ENCODE results near the gene PTS. TPM values are rescaled to one million over a fixed set of nuclear protein-coding genes. Genes with fewer than 3 reads are reported as not detected.

Gene PTS
- total and polyA plus RNA-seq, 9 donors: 14.9 to 26.3 (median 19.1) TPM

Other genes starting within 250 kb of the PTS start
- 34.5 TPM for gene DLAT, start 201.0 kb upstream of the PTS start, total RNA-seq
- 10 to 100 TPM; 27.6 to 40.9 (median 37.6) TPM for gene DLAT, start 201.0 kb upstream of the PTS start, polyA plus RNA-seq (ENCODE audit: insufficient read depth in 1 of 8, insufficient read length in 8 of 8, low replicate concordance in 1 of 8)
- 1.1 TPM for gene PIH1D2, start 152.4 kb upstream of the PTS start, total RNA-seq
- gene PIH1D2, start 152.4 kb upstream of the PTS start, polyA plus RNA-seq (ENCODE audit: insufficient read depth in 1 of 8, insufficient read length in 8 of 8, low replicate concordance in 1 of 8): 1 to 10 TPM; 1.0 to 1.6 (median 1.3) TPM
- 25.5 TPM for gene NKAPD1, start 152.1 kb upstream of the PTS start, total RNA-seq
- gene NKAPD1, start 152.1 kb upstream of the PTS start, polyA plus RNA-seq (ENCODE audit: insufficient read depth in 1 of 8, insufficient read length in 8 of 8, low replicate concordance in 1 of 8): 10 to 100 TPM; 26.3 to 33.1 (median 29.5) TPM
- 77.2 TPM for gene TIMM8B, start 139.7 kb upstream of the PTS start, total RNA-seq
- 10 to 100 TPM; 46.6 to 60.5 (median 52.8) TPM for gene TIMM8B, start 139.7 kb upstream of the PTS start, polyA plus RNA-seq (ENCODE audit: insufficient read depth in 1 of 8, insufficient read length in 8 of 8, low replicate concordance in 1 of 8)
- 86.3 TPM for gene SDHD, start 139.6 kb upstream of the PTS start, total RNA-seq
- 100 to 1,000 TPM in 3 of 8 donors, 10 to 100 TPM in 5; 86.4 to 109 (median 99.4) TPM for gene SDHD, start 139.6 kb upstream of the PTS start, polyA plus RNA-seq (ENCODE audit: insufficient read depth in 1 of 8, insufficient read length in 8 of 8, low replicate concordance in 1 of 8)
- 0.31 TPM for gene IL18, start 62.3 kb upstream of the PTS start, total RNA-seq
- gene IL18, start 62.3 kb upstream of the PTS start, polyA plus RNA-seq (ENCODE audit: insufficient read depth in 1 of 8, insufficient read length in 8 of 8, low replicate concordance in 1 of 8): 1 to 10 TPM in 3 of 8 donors, under 1 TPM in 5; 0.41 to 3.8 (median 0.69) TPM
- 0.22 TPM for gene TEX12, start 59.1 kb upstream of the PTS start, total RNA-seq
- under 1 TPM in 5 of 8 donors, not detected in 3; 0.14 to 0.29 (median 0.23) TPM for gene TEX12, start 59.1 kb upstream of the PTS start, polyA plus RNA-seq (ENCODE audit: insufficient read depth in 1 of 8, insufficient read length in 8 of 8, low replicate concordance in 1 of 8)
- 8.3 TPM for gene BCO2, start 50.9 kb upstream of the PTS start, total RNA-seq
- 10 to 100 TPM in 1 of 8 donors, 1 to 10 TPM in 7; 5.3 to 13.6 (median 8.7) TPM for gene BCO2, start 50.9 kb upstream of the PTS start, polyA plus RNA-seq (ENCODE audit: insufficient read depth in 1 of 8, insufficient read length in 8 of 8, low replicate concordance in 1 of 8)
- not detected for gene PLET1, start 34.4 kb downstream of the PTS start, total RNA-seq
- not detected for gene PLET1, start 34.4 kb downstream of the PTS start, polyA plus RNA-seq (ENCODE audit: insufficient read depth in 1 of 8, insufficient read length in 8 of 8, low replicate concordance in 1 of 8)

Data from muscle of leg (tissue), 9 donors.